NCI-H460 (cell line): Measurements from ENCODE around the gene IL17B. TPM values are rescaled to one million over a fixed set of nuclear protein-coding genes. Genes with fewer than 3 reads are reported as not detected.

Experiments used
- DNase-seq: peaks from one replicate; pipeline ENCODE4 v3.0.0-alpha.2; 2016; ENCODE audit warnings: low read depth; ENCODE audit errors: extremely low read depth
- total RNA-seq: library from RNA; depleted of rRNA; stranded (reverse); fragments of >200 nt; shearing (Covaris generic); gene quantifications from 2 replicates; pipeline ENCODE4 v1.2.3, GENCODE V29; 2014

The IL17B gene
- total RNA-seq, 1 experiment from 2014 or later = not detected

- no peak for DNase-seq
Measured at GRCh38 chr5:149381261-149381985, 2.3 kb upstream of the IL17B start.

GRCh38 chr5:149380466-149381121 lies 1.5 kb upstream of the IL17B start:
- DNase-seq = no peak

GRCh38 chr5:149379818-149380374 lies 804 bp upstream of the IL17B start:
- no peak for DNase-seq

DNA sequence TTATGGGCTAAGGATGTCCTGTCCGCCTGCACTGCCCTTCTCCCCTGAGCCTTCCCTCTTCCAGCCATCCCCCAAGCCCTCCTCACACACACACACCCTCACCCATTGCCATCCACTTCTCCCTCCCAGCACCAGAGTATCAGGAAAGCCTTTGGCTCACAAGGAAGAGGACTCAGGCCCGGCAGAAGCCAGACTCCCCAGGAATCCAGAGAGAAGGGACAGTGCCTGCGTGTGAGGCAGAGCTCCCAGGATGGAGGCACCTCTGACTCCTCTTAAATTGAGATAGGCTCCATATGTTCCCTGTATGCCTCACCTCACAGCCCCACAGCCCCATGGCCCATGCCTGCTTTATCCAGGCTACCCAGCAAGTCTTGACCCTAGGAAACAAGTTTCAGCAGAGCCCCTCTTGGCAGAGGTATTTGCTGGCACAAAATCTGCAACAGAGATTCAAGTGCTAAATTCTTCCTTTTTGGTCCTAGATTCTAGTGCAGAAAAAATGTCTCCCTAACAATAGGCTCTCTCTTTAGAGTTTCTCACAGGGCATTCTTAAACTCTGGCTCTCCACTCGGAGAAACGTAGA lies 761 bp downstream of the IL17B start:
- DNase-seq = no peak

GRCh38 chr5:149376711-149377447 lies 2.2 kb downstream of the IL17B start:
- DNase-seq = no peak

DNA sequence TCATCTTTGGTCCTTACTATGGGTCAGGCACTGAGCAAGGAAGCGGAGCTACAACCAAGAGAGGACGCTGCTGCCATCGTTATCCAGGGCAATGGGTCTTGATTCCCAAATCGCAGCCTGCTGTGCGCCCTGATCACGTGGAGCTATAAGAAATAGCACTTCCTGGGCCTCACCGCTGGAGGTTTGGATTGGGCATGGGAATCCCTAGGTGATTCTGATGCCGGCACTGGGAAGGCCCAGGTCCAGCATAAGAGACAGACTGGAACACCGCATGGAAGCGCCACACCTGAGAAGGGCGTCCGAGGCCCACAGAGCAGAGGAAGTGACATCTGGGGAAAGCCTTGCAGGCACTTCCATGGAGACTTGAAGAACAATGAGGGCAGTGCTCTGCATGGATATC lies 3.0 kb downstream of the IL17B start:
- DNase-seq = no peak

DNA sequence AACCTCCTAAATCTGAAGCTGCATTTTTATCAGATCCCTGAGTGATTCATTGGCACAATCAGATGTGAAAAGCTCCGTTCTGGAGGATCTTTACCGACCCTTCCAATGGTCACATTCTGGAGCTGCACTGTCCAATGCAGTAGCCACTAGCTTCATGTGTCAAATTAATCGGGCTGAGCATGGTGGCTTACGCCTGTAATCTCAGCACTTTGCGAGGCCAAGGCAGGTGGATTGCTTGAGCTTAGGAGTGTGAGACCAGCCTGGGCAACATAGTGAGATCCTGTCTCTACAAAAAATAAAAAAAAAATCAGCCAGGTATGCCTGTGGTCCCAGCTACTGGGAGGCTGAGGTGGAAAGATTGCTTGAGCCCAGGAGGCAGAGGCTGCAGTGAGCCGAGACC lies 3.7 kb downstream of the IL17B start:
- no peak for DNase-seq

DNA sequence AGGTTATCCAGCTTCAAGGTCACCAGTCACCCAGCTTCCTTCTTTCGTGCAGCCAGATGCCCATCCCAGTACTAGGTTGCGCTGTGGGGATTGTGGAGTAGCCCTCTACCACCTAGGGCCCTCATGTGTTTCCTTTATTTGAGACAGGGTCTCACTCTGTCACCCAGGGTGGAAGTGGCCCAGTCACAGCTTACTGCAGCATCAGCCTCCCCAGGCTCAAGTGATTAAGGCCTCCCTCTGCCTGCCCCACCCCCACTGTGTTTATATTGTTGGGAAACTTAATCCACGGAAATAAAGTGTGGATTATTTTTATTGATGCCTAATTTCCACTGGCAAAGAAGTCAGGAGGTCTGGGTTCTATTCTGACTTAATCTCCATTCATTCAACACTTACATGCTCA lies 4.3 kb downstream of the IL17B start:
- DNase-seq = no peak

DNA sequence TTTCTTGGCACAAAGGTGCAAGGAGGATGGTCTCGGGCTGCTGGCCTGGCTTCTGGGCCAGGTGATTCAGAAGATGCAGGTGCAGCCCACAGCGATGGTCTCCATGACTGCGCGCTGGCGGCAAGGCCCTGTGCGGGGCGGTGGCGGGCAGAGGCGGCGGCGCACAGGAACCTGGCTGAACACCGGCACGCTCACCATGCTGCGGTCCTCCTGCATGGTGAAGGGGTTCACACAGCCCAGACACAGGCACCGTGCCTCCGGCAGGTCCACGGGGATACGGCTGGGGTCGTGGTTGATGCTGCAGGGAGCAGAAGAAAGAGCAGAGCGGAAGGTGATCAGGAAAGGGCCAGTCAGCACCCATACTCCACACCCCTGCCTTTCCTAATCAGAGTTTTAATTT lies 4.8 kb downstream of the IL17B start:
- no peak for DNase-seq

DNA sequence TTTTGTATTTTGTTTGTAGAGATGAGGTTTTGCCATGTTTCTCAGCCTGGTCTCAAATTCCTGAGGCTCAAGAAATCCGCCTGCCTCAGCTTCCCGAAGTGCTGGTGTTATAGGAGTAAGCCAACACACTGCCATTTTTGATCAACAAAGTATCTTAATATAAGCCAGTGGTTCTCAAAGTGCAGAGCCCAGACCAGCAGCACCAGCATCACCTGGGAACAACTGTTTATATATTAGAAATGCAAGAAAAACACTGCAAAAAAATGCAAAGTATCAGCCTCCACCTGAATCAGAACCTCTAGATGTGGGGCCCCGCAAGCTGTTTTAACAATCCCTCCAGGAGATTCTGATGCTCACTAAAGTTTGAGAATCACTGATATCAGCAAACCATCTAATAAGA lies 6.2 kb downstream of the IL17B start:
- no peak for DNase-seq

- DNase-seq = no peak
Measured at GRCh38 chr5:149372076-149372795, 6.9 kb downstream of the IL17B start.

DNA sequence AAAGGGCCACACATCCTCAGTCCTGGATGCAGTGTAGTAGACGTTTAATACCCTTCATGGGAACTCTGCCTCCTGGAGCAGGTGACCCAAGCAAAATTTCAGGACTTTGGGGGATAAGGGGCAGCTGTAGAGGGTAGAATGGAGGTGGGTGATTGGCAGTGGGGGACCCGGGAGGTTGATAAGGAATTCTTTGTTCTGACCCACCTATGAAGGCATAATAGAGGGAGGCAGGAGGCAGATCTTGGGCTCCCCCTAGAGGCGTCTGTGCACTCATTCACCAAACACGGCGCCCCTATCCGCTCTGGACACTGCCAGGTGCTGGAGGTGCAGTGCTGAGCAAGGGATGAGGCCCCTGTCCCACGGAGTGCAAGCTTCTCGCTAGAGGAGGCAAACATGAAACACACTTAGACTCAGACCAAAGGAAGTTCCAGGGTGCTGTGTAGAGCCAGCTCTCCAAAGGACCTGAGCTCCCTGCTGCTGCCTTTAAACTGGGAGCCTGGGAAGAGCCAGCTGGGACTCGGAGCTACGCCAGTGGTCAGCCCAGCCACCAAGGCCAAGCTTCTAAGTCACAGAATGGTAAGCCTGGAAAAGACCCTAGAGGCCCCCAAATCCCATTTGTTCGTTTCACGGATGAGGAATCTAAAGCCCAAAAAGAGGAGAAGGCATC lies 7.7 kb downstream of the IL17B start:
- peak; percentile 69 for DNase-seq

- no peak for DNase-seq
Measured at GRCh38 chr5:149370878-149371277, 8.2 kb downstream of the IL17B start.

DNA sequence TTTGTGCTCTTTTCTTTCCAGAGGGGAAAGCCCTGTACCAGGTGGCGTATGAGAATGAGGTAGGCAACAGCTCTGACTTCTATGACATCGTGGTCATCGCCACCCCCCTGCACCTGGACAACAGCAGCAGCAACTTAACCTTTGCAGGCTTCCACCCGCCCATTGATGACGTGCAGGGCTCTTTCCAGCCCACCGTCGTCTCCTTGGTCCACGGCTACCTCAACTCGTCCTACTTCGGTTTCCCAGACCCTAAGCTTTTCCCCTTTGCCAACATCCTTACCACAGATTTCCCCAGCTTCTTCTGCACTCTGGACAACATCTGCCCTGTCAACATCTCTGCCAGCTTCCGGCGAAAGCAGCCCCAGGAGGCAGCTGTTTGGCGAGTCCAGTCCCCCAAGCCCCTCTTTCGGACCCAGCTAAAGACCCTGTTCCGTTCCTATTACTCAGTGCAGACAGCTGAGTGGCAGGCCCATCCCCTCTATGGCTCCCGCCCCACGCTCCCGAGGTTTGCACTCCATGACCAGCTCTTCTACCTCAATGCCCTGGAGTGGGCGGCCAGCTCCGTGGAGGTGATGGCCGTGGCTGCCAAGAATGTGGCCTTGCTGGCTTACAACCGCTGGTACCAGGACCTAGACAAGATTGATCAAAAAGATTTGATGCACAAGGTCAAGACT lies 11.0 kb downstream of the IL17B start:
- no peak for DNase-seq

DNA sequence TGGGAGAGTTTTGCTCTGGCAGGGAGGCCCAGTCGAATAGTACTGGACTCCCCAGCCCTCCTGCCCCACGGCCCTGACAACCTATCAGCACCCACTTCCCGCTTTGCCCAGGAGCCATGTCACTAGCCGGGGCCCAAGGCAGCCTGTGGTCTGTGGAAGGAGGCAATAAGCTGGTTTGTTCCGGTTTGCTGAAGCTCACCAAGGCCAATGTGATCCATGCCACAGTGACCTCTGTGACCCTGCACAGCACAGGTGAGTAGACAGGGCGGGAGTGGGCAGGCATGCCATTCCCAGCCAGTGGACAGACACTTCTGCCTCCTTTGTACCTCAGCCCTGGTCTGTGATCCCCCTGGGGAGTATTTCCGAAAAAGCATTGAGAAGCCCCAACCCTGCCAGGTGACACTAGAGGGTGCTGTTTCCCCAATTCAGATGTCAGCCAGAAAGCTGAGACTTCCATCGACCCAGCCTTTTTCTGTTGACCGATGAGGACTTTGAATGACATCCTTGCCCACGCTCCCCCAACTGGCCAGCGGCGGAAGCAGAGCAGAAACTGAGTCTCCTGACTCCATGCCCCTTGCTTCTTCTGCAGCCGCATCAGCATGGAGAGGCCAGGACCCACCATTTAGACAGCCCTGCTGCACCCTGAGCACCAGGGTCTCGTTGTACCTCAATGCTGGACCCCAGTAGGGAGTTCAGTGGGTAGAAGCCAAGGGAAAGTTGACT lies 11.7 kb downstream of the IL17B start:
- peak; percentile 76 for DNase-seq

- no peak for DNase-seq
Measured at GRCh38 chr5:149366169-149366729, 12.8 kb downstream of the IL17B start.

- DNase-seq = no peak
Measured at GRCh38 chr5:149365418-149365817, 13.7 kb downstream of the IL17B start.

GRCh38 chr5:149364719-149365118 lies 14.4 kb downstream of the IL17B start:
- DNase-seq = no peak
